ENCODE measurements around the gene RSPH3. TPM values are rescaled to one million over a fixed set of nuclear protein-coding genes. Genes with fewer than 3 reads are reported as not detected.
"Not testable (repeated sequence)": the region's sequence is repeated elsewhere in the genome, so short reads cannot be mapped to it uniquely, and the experiment has no call there.

The RSPH3 gene
- total RNA-seq, 1 experiment from 2014 or later, result 3.0 TPM

- TF ChIP-seq CTCF (IDR thresholded peaks at IDR 0.05; ENCODE audit: insufficient read depth in 1 of 2, low read depth in 1 of 2, low read length in 1 of 2, severe bottlenecking in 1 of 2, unreplicated experiment in 1 of 2), result no peak
- BruUV-seq (replicated peaks), result no TSS peak
- H3K27ac Mint-ChIP-seq (ENCODE audit: unreplicated experiment), result no peak overlapping the region
- peaks cover 6% of the 10 kb centered on the region for H3K9me3 Mint-ChIP-seq (ENCODE audit: unreplicated experiment)
- H3K27me3 Mint-ChIP-seq (ENCODE audit: insufficient read depth, unreplicated experiment), result no peaks in the 10 kb centered on the region
- no peaks in the 10 kb centered on the region for H3K27me3 ChIP-seq (replicated peaks; ENCODE audit: control insufficient read depth, insufficient read depth, low read length)
- H3K36me3 ChIP-seq (ENCODE audit: control insufficient read depth, insufficient read depth, low read length), result no peaks in the 10 kb centered on the region
- CTCF ChIA-PET, result interaction anchor here (0.9 kb wide), 1 partner anchor 120 kb away, joined by 3 read pairs; no protein-coding TSS in a partner anchor
- no peak for DNase-seq
- intact Hi-C loops (cut with micrococcal nuclease; ENCODE audit: unreplicated experiment), result no loop called here
- peaks cover 12% of the 10 kb centered on the region for H3K4me1 ChIP-seq
- no peak overlapping the region for H3K4me3 Mint-ChIP-seq (ENCODE audit: unreplicated experiment)
- no peak overlapping the region for H3K4me3 ChIP-seq (ENCODE audit: low read depth, low read length)
- H3K36me3 Mint-ChIP-seq (ENCODE audit: insufficient read depth, unreplicated experiment), result no peaks in the 10 kb centered on the region
- POLR2A ChIA-PET, result no interaction called here
- H3K4me1 Mint-ChIP-seq (ENCODE audit: low read depth, unreplicated experiment), result peaks cover 14% of the 10 kb centered on the region
- H3K9me3 ChIP-seq, result peaks cover 4% of the 10 kb centered on the region; the same call in 1 of the 2 replicates
Measured at GRCh38 chr6:159014406-159014805, 14.4 kb upstream of the RSPH3 start.

GRCh38 chr6:159013229-159013628 lies 13.2 kb upstream of the RSPH3 start:
- Mint-ChIP-seq H3K27ac (ENCODE audit: unreplicated experiment) (no peak overlapping the region), H3K4me1 (ENCODE audit: low read depth, unreplicated experiment) (peaks cover 7% of the 10 kb centered on the region), H3K4me3 (ENCODE audit: unreplicated experiment) (no peak overlapping the region), H3K9me3 (ENCODE audit: unreplicated experiment) (peaks cover under 1% of the 10 kb centered on the region), H3K27me3 (ENCODE audit: insufficient read depth, unreplicated experiment) (no peaks in the 10 kb centered on the region), H3K36me3 (ENCODE audit: insufficient read depth, unreplicated experiment) (no peaks in the 10 kb centered on the region)
- Histone ChIP-seq H3K27me3 (replicated peaks; ENCODE audit: control insufficient read depth, insufficient read depth, low read length) (no peaks in the 10 kb centered on the region), H3K4me3 (ENCODE audit: low read depth, low read length) (no peak overlapping the region), H3K36me3 (ENCODE audit: control insufficient read depth, insufficient read depth, low read length) (no peaks in the 10 kb centered on the region), H3K9me3 (peaks cover 4% of the 10 kb centered on the region; the same call in 1 of the 2 replicates), H3K4me1 (peaks cover 6% of the 10 kb centered on the region)
- no peak for DNase-seq
- intact Hi-C loops (cut with micrococcal nuclease; ENCODE audit: unreplicated experiment), result no loop called here
- no peak for TF ChIP-seq CTCF (IDR thresholded peaks at IDR 0.05; ENCODE audit: insufficient read depth in 1 of 2, low read depth in 1 of 2, low read length in 1 of 2, severe bottlenecking in 1 of 2, unreplicated experiment in 1 of 2)
- no TSS peak for BruUV-seq (replicated peaks)
- CTCF ChIA-PET, result interaction anchor here (1.6 kb wide), 1 partner anchor 121 kb away, joined by 6 read pairs; no protein-coding TSS in a partner anchor
- POLR2A ChIA-PET, result no interaction called here

GRCh38 chr6:159012201-159012600 lies 12.2 kb upstream of the RSPH3 start:
- H3K4me3 ChIP-seq (ENCODE audit: low read depth, low read length), result no peak overlapping the region
- Mint-ChIP-seq H3K27ac (ENCODE audit: unreplicated experiment) (no peak overlapping the region), H3K27me3 (ENCODE audit: insufficient read depth, unreplicated experiment) (no peaks in the 10 kb centered on the region), H3K36me3 (ENCODE audit: insufficient read depth, unreplicated experiment) (no peaks in the 10 kb centered on the region), H3K4me1 (ENCODE audit: low read depth, unreplicated experiment) (peaks cover 7% of the 10 kb centered on the region), H3K9me3 (ENCODE audit: unreplicated experiment) (no peaks in the 10 kb centered on the region), H3K4me3 (ENCODE audit: unreplicated experiment) (no peak overlapping the region)
- no peak for TF ChIP-seq CTCF (IDR thresholded peaks at IDR 0.05; ENCODE audit: insufficient read depth in 1 of 2, low read depth in 1 of 2, low read length in 1 of 2, severe bottlenecking in 1 of 2, unreplicated experiment in 1 of 2)
- ChIA-PET POLR2A (no interaction called here), CTCF (interaction anchor here (1.6 kb wide), 1 partner anchor 122 kb away, joined by 6 read pairs; no protein-coding TSS in a partner anchor)
- DNase-seq, result no peak
- no peaks in the 10 kb centered on the region for H3K27me3 ChIP-seq (replicated peaks; ENCODE audit: control insufficient read depth, insufficient read depth, low read length)
- intact Hi-C loops (cut with micrococcal nuclease; ENCODE audit: unreplicated experiment), result no loop called here
- H3K36me3 ChIP-seq (ENCODE audit: control insufficient read depth, insufficient read depth, low read length), result no peaks in the 10 kb centered on the region
- no peaks in the 10 kb centered on the region for H3K4me1 ChIP-seq
- BruUV-seq (replicated peaks), result no TSS peak
- H3K9me3 ChIP-seq, result peaks cover 4% of the 10 kb centered on the region; the same call in 1 of the 2 replicates

- H3K4me3 ChIP-seq (ENCODE audit: low read depth, low read length); H3K27me3 Mint-ChIP-seq (ENCODE audit: insufficient read depth, unreplicated experiment); H3K36me3 Mint-ChIP-seq (ENCODE audit: insufficient read depth, unreplicated experiment); H3K4me1 Mint-ChIP-seq (ENCODE audit: low read depth, unreplicated experiment); DNase-seq; H3K27me3 ChIP-seq (replicated peaks; ENCODE audit: control insufficient read depth, insufficient read depth, low read length); H3K27ac Mint-ChIP-seq (ENCODE audit: unreplicated experiment); H3K9me3 Mint-ChIP-seq (ENCODE audit: unreplicated experiment); intact Hi-C loops (cut with micrococcal nuclease; ENCODE audit: unreplicated experiment); H3K9me3 ChIP-seq; H3K4me3 Mint-ChIP-seq (ENCODE audit: unreplicated experiment); H3K36me3 ChIP-seq (ENCODE audit: control insufficient read depth, insufficient read depth, low read length); BruUV-seq (replicated peaks); POLR2A ChIA-PET; H3K4me1 ChIP-seq: not testable (repeated sequence)
- CTCF ChIA-PET, result interaction anchor here (0.6 to 1.2 kb wide), 3 partner anchors 23 to 125 kb away, joined by 3 to 6 read pairs (median 5); no protein-coding TSS in a partner anchor
Measured at GRCh38 chr6:159010037-159010612, 10.1 kb upstream of the RSPH3 start.
